GM12875 (cell line): Measurements from ENCODE around the gene HSD17B11.
"Not testable (repeated sequence)": the region's sequence is repeated elsewhere in the genome, so short reads cannot be mapped to it uniquely, and the experiment has no call there.

Experiments
- H3K4me3 ChIP-seq: one replicate; pipeline ENCODE4 v1.5.1; 2011; ENCODE audit warnings: low read depth, low read length, control low read depth
- TF ChIP-seq, protein P1 (sequence below): IDR thresholded peaks from 2 replicates; pipeline ENCODE4 v1.5.1; 2011; ENCODE audit warnings: low read depth, mild to moderate bottlenecking, control low read depth, inconsistent platforms, low read length, moderate library complexity, borderline replicate concordance; ENCODE audit not compliant: insufficient read depth

Gene HSD17B11

DNA sequence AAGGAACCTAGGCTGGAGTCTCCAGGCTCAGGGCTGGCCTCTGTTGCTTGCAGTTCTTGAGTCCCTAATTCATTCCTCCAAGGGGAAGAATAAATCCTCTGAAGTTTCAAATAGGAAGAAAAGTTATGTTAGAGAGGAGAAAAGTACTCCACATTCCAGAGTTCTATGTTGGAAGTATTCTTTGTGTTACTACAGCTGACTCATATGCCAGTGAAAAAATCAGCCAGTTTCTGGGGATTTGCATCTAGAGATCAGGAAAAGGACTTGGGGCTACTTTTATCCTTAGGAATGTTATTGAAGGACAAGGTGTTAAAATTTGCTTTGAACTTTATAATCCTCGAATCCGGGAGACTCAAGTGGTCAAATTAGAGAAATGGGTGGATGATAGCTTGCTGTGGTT lies 19.7 kb upstream of the HSD17B11 start:
- TF ChIP-seq, protein P1, sequence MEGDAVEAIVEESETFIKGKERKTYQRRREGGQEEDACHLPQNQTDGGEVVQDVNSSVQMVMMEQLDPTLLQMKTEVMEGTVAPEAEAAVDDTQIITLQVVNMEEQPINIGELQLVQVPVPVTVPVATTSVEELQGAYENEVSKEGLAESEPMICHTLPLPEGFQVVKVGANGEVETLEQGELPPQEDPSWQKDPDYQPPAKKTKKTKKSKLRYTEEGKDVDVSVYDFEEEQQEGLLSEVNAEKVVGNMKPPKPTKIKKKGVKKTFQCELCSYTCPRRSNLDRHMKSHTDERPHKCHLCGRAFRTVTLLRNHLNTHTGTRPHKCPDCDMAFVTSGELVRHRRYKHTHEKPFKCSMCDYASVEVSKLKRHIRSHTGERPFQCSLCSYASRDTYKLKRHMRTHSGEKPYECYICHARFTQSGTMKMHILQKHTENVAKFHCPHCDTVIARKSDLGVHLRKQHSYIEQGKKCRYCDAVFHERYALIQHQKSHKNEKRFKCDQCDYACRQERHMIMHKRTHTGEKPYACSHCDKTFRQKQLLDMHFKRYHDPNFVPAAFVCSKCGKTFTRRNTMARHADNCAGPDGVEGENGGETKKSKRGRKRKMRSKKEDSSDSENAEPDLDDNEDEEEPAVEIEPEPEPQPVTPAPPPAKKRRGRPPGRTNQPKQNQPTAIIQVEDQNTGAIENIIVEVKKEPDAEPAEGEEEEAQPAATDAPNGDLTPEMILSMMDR = no peak
- H3K4me3 ChIP-seq = no peak overlapping the region

DNA sequence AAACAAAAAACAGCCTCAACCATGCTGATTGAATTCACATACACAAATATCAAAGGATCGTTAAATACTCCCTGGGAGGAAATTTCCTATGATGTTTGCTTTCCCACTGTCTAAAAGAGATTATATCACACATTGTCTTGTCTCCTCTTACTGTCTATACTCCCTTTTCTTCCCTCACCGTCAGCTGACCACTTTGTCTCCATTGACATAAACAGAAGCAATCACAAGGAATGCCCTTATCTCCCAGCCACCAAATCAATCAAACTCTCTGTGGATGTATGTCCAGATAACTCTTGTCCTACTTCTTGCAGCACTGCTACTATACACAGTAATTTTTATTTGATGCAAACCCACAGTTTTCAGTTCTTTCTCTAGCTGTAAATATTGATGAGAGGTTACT lies 19.2 kb upstream of the HSD17B11 start:
- no peak overlapping the region for H3K4me3 ChIP-seq
- TF ChIP-seq, protein P1 = no peak

GRCh38 chr4:87409420-87409939 lies 18.5 kb upstream of the HSD17B11 start:
- TF ChIP-seq, protein P1 = no peak
- no peak overlapping the region for H3K4me3 ChIP-seq

DNA sequence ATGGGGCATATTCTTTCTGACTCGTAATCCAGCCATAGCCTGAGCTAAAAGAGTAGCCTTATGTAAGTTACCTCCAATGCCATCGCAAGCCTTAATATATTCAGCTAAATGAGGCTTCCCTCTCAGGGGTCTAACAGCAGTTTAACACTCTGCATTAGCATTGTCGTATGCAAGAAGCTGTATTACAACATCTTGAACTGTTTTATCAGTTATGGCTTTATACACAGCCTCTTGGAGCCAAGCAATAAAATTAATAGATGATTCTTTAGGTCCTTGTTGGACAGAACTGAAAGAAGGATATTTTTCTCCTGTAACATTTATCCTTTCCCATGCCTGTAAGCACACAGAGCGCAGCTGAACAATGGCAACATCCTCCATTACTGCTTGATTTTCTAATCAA lies 15.9 kb upstream of the HSD17B11 start:
- not testable (repeated sequence) for H3K4me3 ChIP-seq

DNA sequence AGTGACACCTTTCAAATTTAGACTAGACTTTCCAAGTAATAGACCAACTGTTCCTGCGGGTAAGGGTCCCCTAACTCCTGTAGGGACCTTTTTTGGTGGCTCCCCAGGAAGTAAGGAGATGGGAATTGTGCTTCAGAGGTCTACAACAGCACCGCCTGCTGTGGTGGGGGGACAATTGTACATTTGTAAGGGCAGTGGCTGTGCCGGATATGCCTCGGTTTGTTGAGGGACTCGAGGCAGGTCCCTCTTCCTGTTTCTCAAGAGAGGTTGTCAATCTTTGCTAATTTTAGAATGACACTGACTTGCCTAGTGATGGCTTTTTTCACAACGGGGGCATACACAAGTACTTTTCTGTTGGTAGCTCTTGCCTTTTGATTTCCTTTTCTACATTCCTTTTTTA lies 15.5 kb upstream of the HSD17B11 start:
- no peak overlapping the region for H3K4me3 ChIP-seq
- TF ChIP-seq, protein P1 = no peak

DNA sequence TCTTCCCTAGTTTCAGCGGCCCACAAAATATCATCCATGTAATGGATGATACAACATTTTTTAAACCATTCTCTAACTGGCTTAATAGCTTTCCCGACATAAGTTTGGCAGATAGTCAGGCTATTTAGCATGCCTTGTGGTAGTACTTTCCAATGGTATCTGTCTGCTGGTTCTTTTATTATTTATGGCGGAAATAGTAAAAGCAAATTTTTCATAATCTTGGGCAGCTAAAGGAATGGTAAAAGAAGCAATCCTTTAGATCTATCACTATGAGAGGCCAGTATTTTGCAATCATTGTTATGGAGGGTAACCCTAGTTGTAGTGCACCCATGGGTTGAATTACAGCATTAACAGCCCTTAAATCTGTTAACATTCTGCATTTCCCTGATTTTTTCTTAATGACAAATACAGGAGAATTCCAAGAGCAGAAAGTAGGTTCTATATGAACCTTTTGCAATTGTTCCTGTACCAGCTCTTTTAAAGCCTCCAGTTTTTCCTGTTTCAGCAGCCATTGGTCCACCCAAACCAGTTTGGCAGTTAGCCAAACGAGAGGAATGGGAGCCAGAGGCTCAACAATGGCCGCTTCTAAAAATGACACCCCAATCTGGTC lies 14.3 kb upstream of the HSD17B11 start:
- TF ChIP-seq, protein P1 = no peak
- H3K4me3 ChIP-seq = no peak overlapping the region

GRCh38 chr4:87403732-87404131 lies 12.7 kb upstream of the HSD17B11 start:
- not testable (repeated sequence) for H3K4me3 ChIP-seq

DNA sequence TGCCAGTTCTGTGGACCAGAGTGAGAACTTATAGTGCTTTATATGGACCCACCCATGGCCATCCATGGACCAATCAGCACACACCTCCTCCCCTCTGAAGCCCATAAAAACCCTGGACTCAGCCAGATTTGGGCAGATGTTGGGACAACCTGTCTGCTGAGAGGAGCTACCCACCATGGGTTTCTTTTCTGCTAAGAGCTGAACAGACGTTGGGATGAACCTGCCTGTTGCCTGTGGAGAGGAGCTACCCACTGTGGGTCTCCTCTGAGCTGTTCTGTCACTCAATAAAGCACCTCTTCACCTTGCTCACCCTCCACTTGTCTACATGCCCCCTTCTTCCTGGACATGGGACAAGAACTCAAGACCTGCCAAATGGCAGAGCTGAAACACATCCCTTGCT lies 9.0 kb upstream of the HSD17B11 start:
- TF ChIP-seq, protein P1 = no peak
- H3K4me3 ChIP-seq = no peak overlapping the region
